Measurements from ENCODE around the gene NOP56.

Gene NOP56

DNA sequence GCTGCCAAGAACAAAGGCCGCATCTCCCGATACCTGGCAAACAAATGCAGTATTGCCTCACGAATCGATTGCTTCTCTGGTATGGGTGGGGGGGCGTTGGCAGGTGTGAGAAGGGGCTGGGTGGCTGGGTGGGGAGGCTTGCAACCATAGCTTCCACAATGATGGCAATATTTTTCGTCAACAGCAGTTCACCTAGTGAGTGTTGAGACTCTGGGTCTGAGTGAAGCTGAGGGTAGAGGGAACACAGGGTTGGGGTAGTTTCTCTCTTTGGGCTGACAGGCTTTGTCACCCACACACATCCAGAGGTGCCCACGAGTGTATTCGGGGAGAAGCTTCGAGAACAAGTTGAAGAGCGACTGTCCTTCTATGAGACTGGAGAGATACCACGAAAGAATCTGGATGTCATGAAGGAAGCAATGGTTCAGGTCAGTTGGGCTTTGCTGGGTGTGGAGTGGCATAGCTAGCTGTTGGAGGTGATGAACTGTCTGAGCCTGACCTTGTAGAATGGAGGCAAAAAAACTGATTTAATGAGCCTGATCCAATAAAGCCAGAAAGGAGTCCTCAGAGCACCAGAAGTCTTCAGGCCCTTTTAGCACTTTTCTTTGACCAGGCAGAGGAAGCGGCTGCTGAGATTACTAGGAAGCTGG is 4.2 kb downstream of the NOP56 start:
- peaks cover 55% of the 10 kb centered on the region for H3K79me2 ChIP-seq (ENCODE audit: insufficient read depth, low read length)
- H3K4me1 ChIP-seq (ENCODE audit: insufficient read depth, low read length, poor library complexity, severe bottlenecking) = peaks cover 28% of the 10 kb centered on the region
- TF ChIP-seq EZH2phosphoT487 (IDR thresholded peaks at IDR 0.05; ENCODE audit: borderline replicate concordance) = no peak
- TF ChIP-seq, protein P1, sequence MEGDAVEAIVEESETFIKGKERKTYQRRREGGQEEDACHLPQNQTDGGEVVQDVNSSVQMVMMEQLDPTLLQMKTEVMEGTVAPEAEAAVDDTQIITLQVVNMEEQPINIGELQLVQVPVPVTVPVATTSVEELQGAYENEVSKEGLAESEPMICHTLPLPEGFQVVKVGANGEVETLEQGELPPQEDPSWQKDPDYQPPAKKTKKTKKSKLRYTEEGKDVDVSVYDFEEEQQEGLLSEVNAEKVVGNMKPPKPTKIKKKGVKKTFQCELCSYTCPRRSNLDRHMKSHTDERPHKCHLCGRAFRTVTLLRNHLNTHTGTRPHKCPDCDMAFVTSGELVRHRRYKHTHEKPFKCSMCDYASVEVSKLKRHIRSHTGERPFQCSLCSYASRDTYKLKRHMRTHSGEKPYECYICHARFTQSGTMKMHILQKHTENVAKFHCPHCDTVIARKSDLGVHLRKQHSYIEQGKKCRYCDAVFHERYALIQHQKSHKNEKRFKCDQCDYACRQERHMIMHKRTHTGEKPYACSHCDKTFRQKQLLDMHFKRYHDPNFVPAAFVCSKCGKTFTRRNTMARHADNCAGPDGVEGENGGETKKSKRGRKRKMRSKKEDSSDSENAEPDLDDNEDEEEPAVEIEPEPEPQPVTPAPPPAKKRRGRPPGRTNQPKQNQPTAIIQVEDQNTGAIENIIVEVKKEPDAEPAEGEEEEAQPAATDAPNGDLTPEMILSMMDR (conservative IDR thresholded peaks at IDR 0.05; ENCODE audit: low read length) = no peak
- H3K9me2 ChIP-seq (replicated peaks; ENCODE audit: low read depth, low read length) = no peaks in the 10 kb centered on the region
- no peaks in the 10 kb centered on the region for H3K9me3 ChIP-seq (ENCODE audit: insufficient read depth, low read depth, low read length)
- no peak overlapping the region for H3K9ac ChIP-seq (ENCODE audit: low read depth, low read length, poor library complexity, severe bottlenecking)
- no peak overlapping the region for H2AFZ ChIP-seq (ENCODE audit: low read length)
- no peaks in the 10 kb centered on the region for H3K27me3 ChIP-seq (ENCODE audit: insufficient read depth, low read length, poor library complexity, severe bottlenecking)
- H3F3A ChIP-seq (ENCODE audit: low read depth) = peaks cover 17% of the 10 kb centered on the region
- no peak overlapping the region for H3K4me3 ChIP-seq (ENCODE audit: low read length, poor library complexity, severe bottlenecking)
- peak overlapping the region; percentile 99 for H3K4me2 ChIP-seq (ENCODE audit: low read depth, low read length, poor library complexity, severe bottlenecking)
- H3K36me3 ChIP-seq (ENCODE audit: insufficient read depth, low read length) = peaks cover 72% of the 10 kb centered on the region
- peaks cover 58% of the 10 kb centered on the region for H4K20me1 ChIP-seq (ENCODE audit: insufficient read depth, low read length, poor library complexity, severe bottlenecking)

DNA sequence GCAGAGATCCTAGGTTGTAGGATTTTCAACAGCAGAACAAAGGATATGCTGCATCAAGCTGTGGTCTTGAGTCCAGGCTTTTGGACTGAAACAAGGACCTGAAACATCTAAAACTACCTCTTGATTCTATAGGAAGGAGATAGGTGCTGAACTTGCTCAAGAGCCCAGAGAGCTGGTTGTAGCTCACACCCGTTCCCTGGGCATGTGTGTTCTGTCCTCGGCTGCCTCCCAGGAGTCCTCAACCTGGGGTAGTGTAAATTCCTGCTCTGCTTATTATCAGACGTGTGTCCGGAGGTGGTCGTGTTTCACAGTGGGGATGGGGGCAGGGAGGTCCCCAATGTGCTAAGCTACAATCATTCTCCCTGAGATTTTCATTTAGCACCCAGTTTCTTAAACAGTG is 4.8 kb downstream of the NOP56 start:
- Histone ChIP-seq H3K9me3 (ENCODE audit: insufficient read depth, low read depth, low read length) (no peaks in the 10 kb centered on the region), H3K27me3 (ENCODE audit: insufficient read depth, low read length, poor library complexity, severe bottlenecking) (no peaks in the 10 kb centered on the region), H3K36me3 (ENCODE audit: insufficient read depth, low read length) (peaks cover 72% of the 10 kb centered on the region), H3F3A (ENCODE audit: low read depth) (peaks cover 11% of the 10 kb centered on the region; the same call in 1 of the 2 replicates), H4K20me1 (ENCODE audit: insufficient read depth, low read length, poor library complexity, severe bottlenecking) (peaks cover 63% of the 10 kb centered on the region), H3K4me3 (ENCODE audit: low read length, poor library complexity, severe bottlenecking) (no peak overlapping the region), H2AFZ (ENCODE audit: low read length) (no peak overlapping the region), H3K79me2 (ENCODE audit: insufficient read depth, low read length) (peaks cover 61% of the 10 kb centered on the region), H3K4me1 (ENCODE audit: insufficient read depth, low read length, poor library complexity, severe bottlenecking) (peaks cover 23% of the 10 kb centered on the region), H3K9ac (ENCODE audit: low read depth, low read length, poor library complexity, severe bottlenecking) (no peak overlapping the region), H3K4me2 (ENCODE audit: low read depth, low read length, poor library complexity, severe bottlenecking) (no peak overlapping the region), H3K9me2 (replicated peaks; ENCODE audit: low read depth, low read length) (no peaks in the 10 kb centered on the region)
- TF ChIP-seq EZH2phosphoT487 (IDR thresholded peaks at IDR 0.05; ENCODE audit: borderline replicate concordance) = no peak
- TF ChIP-seq, protein P1 (conservative IDR thresholded peaks at IDR 0.05; ENCODE audit: low read length) = no peak

DNA sequence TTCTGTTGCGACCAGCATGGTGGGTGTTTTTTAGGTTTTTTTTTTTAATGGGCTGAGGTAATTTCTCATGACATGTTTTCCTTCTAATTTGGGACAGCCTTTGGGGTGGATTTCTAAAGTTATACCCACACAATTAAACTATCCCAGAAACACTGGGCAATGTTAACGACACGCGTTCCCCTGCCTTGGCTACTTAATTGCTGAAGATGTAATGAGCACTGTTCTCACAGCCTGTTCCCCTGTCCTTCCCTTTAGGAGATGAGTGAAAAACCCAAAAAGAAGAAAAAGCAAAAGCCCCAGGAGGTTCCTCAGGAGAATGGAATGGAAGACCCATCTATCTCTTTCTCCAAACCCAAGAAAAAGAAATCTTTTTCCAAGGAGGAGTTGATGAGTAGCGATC is 5.2 kb downstream of the NOP56 start:
- peaks cover 62% of the 10 kb centered on the region for H4K20me1 ChIP-seq (ENCODE audit: insufficient read depth, low read length, poor library complexity, severe bottlenecking)
- no peak overlapping the region for H3K9ac ChIP-seq (ENCODE audit: low read depth, low read length, poor library complexity, severe bottlenecking)
- no peak overlapping the region for H3K4me3 ChIP-seq (ENCODE audit: low read length, poor library complexity, severe bottlenecking)
- H3K27me3 ChIP-seq (ENCODE audit: insufficient read depth, low read length, poor library complexity, severe bottlenecking) = no peaks in the 10 kb centered on the region
- H2AFZ ChIP-seq (ENCODE audit: low read length) = no peak overlapping the region
- no peak overlapping the region for H3K4me2 ChIP-seq (ENCODE audit: low read depth, low read length, poor library complexity, severe bottlenecking)
- H3K79me2 ChIP-seq (ENCODE audit: insufficient read depth, low read length) = peaks cover 61% of the 10 kb centered on the region
- no peaks in the 10 kb centered on the region for H3K9me2 ChIP-seq (replicated peaks; ENCODE audit: low read depth, low read length)
- H3F3A ChIP-seq (ENCODE audit: low read depth) = peaks cover 11% of the 10 kb centered on the region; the same call in 1 of the 2 replicates
- no peak for TF ChIP-seq EZH2phosphoT487 (IDR thresholded peaks at IDR 0.05; ENCODE audit: borderline replicate concordance)
- TF ChIP-seq, protein P1 (conservative IDR thresholded peaks at IDR 0.05; ENCODE audit: low read length) = no peak
- H3K4me1 ChIP-seq (ENCODE audit: insufficient read depth, low read length, poor library complexity, severe bottlenecking) = peaks cover 23% of the 10 kb centered on the region
- no peaks in the 10 kb centered on the region for H3K9me3 ChIP-seq (ENCODE audit: insufficient read depth, low read depth, low read length)
- peaks cover 72% of the 10 kb centered on the region for H3K36me3 ChIP-seq (ENCODE audit: insufficient read depth, low read length)
